Measurements from ENCODE around the gene SORL1-AS1.

- TF ChIP-seq CTCF (IDR thresholded peaks at IDR 0.05) = no peak
- TF ChIP-seq POLR2A (IDR thresholded peaks at IDR 0.05) = no peak
- peak in 1 of 2 donors; percentile 23 for TF ChIP-seq POLR2AphosphoS5 (IDR thresholded peaks at IDR 0.05)
- TF ChIP-seq EP300 (IDR thresholded peaks at IDR 0.05) = no peak
Observed at GRCh38 chr11:121464352-121464946, 11.7 kb upstream of the SORL1-AS1 start.
